Gastroesophageal sphincter (tissue), 3 donors: ENCODE measurements around the gene BMPR1A.

ENCODE experiments used
- CTCF ChIP-seq, 4 experiments: fragments of 200-600 bp in 2 of 4; fragments of 450-650 bp in 2 of 4; sonication (generic) in 1 of 4; IDR thresholded peaks; one replicate each; pipeline ENCODE4 v1.5.1; 2017 to 2019; ENCODE audit warnings: antibody characterized with exemption in 4 of 4, mild to moderate bottlenecking in 2 of 4, moderate library complexity in 2 of 4
- EP300 ChIP-seq: sonication (generic); formaldehyde crosslinking; IDR thresholded peaks from one replicate; pipeline ENCODE4 v1.6.1; 2017; ENCODE audit warnings: antibody characterized with exemption, mild to moderate bottlenecking
- POLR2A ChIP-seq, 2 donors: fragments of 450-650 bp; IDR thresholded peaks; one replicate each; pipeline ENCODE4 v1.6.1; 2017; ENCODE audit warnings: antibody characterized with exemption in 2 of 2, mild to moderate bottlenecking in 2 of 2, moderate library complexity in 1 of 2
- POLR2AphosphoS5 ChIP-seq: sonication (generic); formaldehyde crosslinking; IDR thresholded peaks from one replicate; pipeline ENCODE4 v1.6.1; 2017; ENCODE audit warnings: antibody characterized with exemption

GRCh38 chr10:86964847-86965190, 208.4 kb downstream of the BMPR1A start:
- TF ChIP-seq POLR2AphosphoS5 (no peak), CTCF (IDR thresholded peaks at IDR 0.05) (no peak), POLR2A (IDR thresholded peaks at IDR 0.05) (no peak), EP300 (no peak)
